Mesothelial cell of epicardium (in vitro differentiated cells): ENCODE measurements around the gene LRRC45. TPM values are rescaled to one million over a fixed set of nuclear protein-coding genes. Genes with fewer than 3 reads are reported as not detected.

Experiments used
- DNase-seq, 2 experiments: peaks; one replicate each; pipeline ENCODE4 v3.0.0; 2021; ENCODE audit warnings: low spot score in 2 of 2; ENCODE audit not compliant: unreplicated experiment in 2 of 2
- H3K27ac Mint-ChIP-seq: 2 replicates; pipeline ENCODE4 v1.8.0; 2021; ENCODE audit warnings: mixed read lengths
- H3K27me3 Mint-ChIP-seq: 2 replicates; pipeline ENCODE4 v1.8.0; 2021; ENCODE audit warnings: low read depth, mixed read lengths
- H3K36me3 Mint-ChIP-seq: 2 replicates; pipeline ENCODE4 v1.8.0; 2021; ENCODE audit warnings: mixed read lengths
- H3K4me1 Mint-ChIP-seq: 2 replicates; pipeline ENCODE4 v1.8.0; 2021; ENCODE audit warnings: mixed read lengths
- H3K4me3 Mint-ChIP-seq: 2 replicates; pipeline ENCODE4 v1.8.0; 2021; ENCODE audit warnings: mild to moderate bottlenecking, moderate library complexity, mixed read lengths
- H3K9me3 Mint-ChIP-seq: 2 replicates; pipeline ENCODE4 v1.8.0; 2021; ENCODE audit warnings: mixed read lengths
- total RNA-seq: library from RNA; stranded (reverse); gene quantifications from 3 replicates; pipeline ENCODE4 v1.2.1, GENCODE V29; 2021
- TF ChIP-seq, protein P1 (sequence below): fragments of 200-600 bp; sonication (generic); IDR thresholded peaks from one replicate; pipeline ENCODE4 v1.5.0; 2021; ENCODE audit warnings: antibody characterized with exemption; ENCODE audit not compliant: unreplicated experiment

LRRC45 gene
- total RNA-seq, 1 donor from 2014 or later = 16.9 TPM

DNA sequence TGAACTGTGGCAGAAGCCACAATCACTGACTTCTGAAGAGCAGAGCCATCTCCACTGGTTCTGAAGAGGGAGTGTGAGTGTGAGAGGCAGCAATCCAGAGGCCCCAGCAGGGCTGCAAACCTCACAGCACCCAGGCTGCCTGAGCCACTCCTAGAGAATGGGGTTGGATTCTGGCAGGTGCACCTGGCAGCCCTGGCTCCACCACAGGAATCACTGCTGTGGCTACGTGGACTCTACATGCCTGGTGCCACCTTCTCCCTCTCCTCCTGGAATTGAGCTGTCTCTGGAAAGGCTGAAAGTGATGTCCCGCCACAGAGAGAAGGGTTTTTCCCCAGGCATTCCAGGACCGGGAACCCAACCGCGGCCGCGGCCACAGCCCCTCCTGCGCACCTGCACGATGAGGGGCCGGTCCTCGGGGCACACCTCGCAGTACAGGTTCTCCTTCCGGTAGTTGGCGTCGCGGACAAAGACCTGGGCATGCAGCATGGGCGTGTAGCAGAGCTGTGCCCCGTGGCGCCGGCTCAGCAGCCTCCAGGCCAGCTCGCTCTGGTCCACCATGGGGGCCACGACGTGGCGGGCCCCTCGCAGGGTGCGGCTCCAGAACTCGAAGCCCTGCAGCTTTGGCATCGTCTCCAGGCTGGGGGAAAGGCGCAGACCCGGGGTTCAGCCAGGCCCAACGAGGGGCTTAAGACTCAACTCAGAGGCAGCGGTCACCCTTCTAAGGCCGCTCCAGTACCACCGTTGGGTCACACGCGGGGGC is 41.5 kb downstream of the LRRC45 start:
- TF ChIP-seq, protein P1, sequence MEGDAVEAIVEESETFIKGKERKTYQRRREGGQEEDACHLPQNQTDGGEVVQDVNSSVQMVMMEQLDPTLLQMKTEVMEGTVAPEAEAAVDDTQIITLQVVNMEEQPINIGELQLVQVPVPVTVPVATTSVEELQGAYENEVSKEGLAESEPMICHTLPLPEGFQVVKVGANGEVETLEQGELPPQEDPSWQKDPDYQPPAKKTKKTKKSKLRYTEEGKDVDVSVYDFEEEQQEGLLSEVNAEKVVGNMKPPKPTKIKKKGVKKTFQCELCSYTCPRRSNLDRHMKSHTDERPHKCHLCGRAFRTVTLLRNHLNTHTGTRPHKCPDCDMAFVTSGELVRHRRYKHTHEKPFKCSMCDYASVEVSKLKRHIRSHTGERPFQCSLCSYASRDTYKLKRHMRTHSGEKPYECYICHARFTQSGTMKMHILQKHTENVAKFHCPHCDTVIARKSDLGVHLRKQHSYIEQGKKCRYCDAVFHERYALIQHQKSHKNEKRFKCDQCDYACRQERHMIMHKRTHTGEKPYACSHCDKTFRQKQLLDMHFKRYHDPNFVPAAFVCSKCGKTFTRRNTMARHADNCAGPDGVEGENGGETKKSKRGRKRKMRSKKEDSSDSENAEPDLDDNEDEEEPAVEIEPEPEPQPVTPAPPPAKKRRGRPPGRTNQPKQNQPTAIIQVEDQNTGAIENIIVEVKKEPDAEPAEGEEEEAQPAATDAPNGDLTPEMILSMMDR = no peak
- H3K4me3 Mint-ChIP-seq = peak overlapping the region; percentile 64
- no peaks in the 10 kb centered on the region for H3K9me3 Mint-ChIP-seq
- H3K36me3 Mint-ChIP-seq = peaks cover 4% of the 10 kb centered on the region
- no peaks in the 10 kb centered on the region for H3K27me3 Mint-ChIP-seq
- no peak for DNase-seq
- no peaks in the 10 kb centered on the region for H3K4me1 Mint-ChIP-seq
- H3K27ac Mint-ChIP-seq = no peak overlapping the region

DNA sequence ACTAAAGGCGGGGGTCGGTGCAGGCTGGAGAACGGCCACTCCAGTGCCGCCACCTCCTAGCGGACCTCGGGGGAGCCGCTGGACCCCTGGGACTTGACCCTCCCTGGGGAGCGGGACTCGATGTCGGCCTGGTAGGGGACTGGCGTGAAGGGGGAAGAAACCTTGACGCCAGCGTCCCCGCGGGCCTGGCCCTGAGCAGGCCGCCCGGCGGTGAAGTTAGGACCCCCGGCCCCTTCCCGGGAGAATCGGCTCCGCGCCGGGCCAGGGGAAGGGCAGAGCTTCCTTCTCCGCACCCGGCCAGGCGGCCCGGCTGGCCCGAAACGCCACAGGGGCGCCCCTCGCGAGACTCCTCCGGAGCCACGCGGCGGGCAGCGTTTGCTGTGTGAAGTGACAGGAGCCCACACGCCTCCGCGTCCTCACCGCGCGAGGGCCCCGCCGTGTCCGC is 42.1 kb downstream of the LRRC45 start:
- no peak for DNase-seq
- no peaks in the 10 kb centered on the region for H3K4me1 Mint-ChIP-seq

DNA sequence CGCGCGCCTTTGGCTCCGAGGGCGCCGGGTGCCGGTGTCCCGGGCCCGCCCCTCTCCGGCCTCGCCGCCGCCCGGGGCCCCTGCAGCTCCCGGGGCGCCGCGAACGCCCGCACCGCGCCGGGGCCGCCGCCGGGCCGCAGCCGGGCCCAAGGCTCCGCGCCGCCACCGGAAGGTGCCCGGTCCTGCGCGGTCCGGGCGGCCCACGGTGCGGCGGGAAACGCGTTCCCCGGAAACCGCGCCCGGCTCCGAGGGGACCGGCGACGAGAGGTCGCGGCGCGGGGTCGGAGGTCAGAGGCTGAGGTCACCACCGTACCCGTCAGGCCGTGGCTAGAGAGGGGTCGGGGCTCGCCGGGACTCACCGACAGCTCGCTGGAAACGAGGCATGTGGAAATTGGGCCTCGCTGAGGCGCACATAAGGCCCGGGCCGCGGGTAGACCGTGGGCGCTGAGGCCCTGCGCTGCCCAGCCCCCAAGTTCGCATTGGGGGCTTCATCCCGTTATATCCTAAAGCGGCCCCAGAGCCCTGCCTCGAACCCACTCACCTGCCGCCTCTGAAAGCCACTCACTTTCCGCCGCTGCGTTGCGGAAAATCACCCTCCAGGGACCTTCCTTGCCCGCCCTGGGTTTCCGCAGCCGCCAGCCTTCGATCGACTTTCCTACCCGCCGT is 42.7 kb downstream of the LRRC45 start, which contains the start of gene DUS1L:
TSS of gene DUS1L (minus strand) at position 167 of the 666 bp plus-strand sequence. CDS start 745 bp downstream, outside the sequence.
- Mint-ChIP-seq H3K27ac (peak within 1 kb of the TSS; percentile 81), H3K9me3 (no peaks in the 10 kb centered on the region), H3K4me3 (peak within 1 kb of the TSS; percentile 71), H3K4me1 (no peaks in the 10 kb centered on the region), H3K36me3 (no peaks in the 10 kb centered on the region), H3K27me3 (peaks cover 3% of the 10 kb centered on the region)
- TF ChIP-seq, protein P1 = no peak
- no peak for DNase-seq

More for the DNA sequence above, 42.1 kb downstream of the LRRC45 start:
- TF ChIP-seq, protein P1 = no peak
- H3K27me3 Mint-ChIP-seq = no peaks in the 10 kb centered on the region
- peak overlapping the region; percentile 64 for H3K4me3 Mint-ChIP-seq
- H3K36me3 Mint-ChIP-seq = peaks cover 1% of the 10 kb centered on the region
- no peaks in the 10 kb centered on the region for H3K9me3 Mint-ChIP-seq
- H3K27ac Mint-ChIP-seq = no peak overlapping the region

DNA sequence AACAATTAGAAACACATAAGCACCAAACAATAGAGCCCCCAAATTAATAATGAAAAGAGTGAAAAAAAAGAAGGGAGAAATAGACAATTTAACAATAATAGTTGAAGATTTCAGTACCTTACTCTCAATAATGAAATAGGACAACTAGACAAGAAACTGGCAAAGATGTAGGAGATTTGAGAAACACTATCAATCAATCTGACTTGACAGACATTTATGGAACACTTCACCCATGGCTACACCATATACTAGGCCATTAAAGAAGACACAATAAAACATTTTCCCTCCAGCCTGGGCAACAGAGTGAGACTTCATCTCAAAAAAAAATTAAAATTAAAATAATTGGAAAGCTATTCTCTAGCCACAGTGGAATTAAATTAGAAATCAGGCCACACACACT is 47.5 kb downstream of the LRRC45 start:
- Mint-ChIP-seq H3K27me3 (peaks cover 19% of the 10 kb centered on the region), H3K4me1 (no peaks in the 10 kb centered on the region), H3K36me3 (no peaks in the 10 kb centered on the region), H3K4me3 (no peak overlapping the region), H3K27ac (no peak overlapping the region), H3K9me3 (peaks cover 4% of the 10 kb centered on the region)
- DNase-seq = no peak
- TF ChIP-seq, protein P1 = no peak

DNA sequence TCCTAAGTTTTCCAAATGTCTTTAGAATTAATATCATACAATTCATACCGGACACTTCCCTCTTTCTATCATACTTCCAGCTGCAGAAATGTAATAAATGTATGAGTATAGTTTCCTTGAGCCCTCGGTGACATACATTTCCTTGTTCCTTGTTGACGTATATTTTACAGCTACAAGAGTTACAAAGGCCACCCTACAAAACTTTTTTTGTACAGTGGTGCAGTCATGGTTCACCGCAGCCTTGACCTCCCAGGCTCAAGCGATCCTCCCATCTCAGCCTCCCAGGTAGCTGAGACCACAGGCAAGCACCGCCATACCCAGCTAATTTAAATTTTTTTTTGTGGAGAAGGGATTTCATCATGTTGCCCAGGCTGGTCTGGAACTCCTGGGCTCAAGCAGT is 49.7 kb downstream of the LRRC45 start:
- H3K9me3 Mint-ChIP-seq = peaks cover 4% of the 10 kb centered on the region
- H3K27ac Mint-ChIP-seq = no peak overlapping the region
- H3K36me3 Mint-ChIP-seq = no peaks in the 10 kb centered on the region
- no peak overlapping the region for H3K4me3 Mint-ChIP-seq
- peaks cover 19% of the 10 kb centered on the region for H3K27me3 Mint-ChIP-seq
- TF ChIP-seq, protein P1 = no peak
- no peak for DNase-seq
- H3K4me1 Mint-ChIP-seq = no peaks in the 10 kb centered on the region
